GM12892 (cell line): ENCODE data around the gene DDX10.

Source experiments
- POLR2A ChIP-seq: IDR thresholded peaks from 2 replicates; pipeline ENCODE4 v1.6.1; 2011; ENCODE audit warnings: low read depth, low read length, control low read depth
- POLR2AphosphoS5 ChIP-seq: IDR thresholded peaks from 2 replicates; pipeline ENCODE4 v1.6.1; 2011; ENCODE audit warnings: low read depth, low read length, control low read depth
- TAF1 ChIP-seq: IDR thresholded peaks from 2 replicates; pipeline ENCODE4 v1.6.1; 2011; ENCODE audit warnings: low read depth, mild to moderate bottlenecking, control low read depth, low read length, borderline replicate concordance

GRCh38 chr11:108859510-108859909 lies 194.6 kb downstream of the DDX10 start:
- TF ChIP-seq POLR2A (no peak), TAF1 (no peak), POLR2AphosphoS5 (no peak)
